Heart left ventricle (tissue), 16 donors: ENCODE results near the gene NUDT3. TPM values are rescaled to one million over a fixed set of nuclear protein-coding genes. Genes with fewer than 3 reads are reported as not detected.

ENCODE experiments used
- ATAC-seq, 4 donors: fragments of 200-7000 bp; cut with Tn5 transposase; one replicate each; pipeline ENCODE4 v1.9.1; 2020 to 2022; ENCODE audit warnings: moderate library complexity in 4 of 4, mild to moderate bottlenecking in 3 of 4, moderate number of reproducible peaks in 1 of 4
- DNase-seq, 5 donors: peaks; one replicate each; pipeline ENCODE4 v3.0.0-alpha.2; 2020
- H3K27ac ChIP-seq, 12 donors: fragments of 200-600 bp; sonication (generic) in 4 of 12; one replicate each; pipeline versions ENCODE4 v1.5.0 to v1.8.0; 2016 to 2022; ENCODE audit warnings: mild to moderate bottlenecking in 2 of 12
- H3K27me3 ChIP-seq, 9 donors: fragments of 200-600 bp; sonication (generic) in 2 of 9; one replicate each; pipeline versions ENCODE4 v1.5.1 to v1.8.0; 2016 to 2022; ENCODE audit warnings: mild to moderate bottlenecking in 3 of 9
- H3K36me3 ChIP-seq, 9 donors: fragments of 200-600 bp; sonication (generic) in 2 of 9; one replicate each; pipeline versions ENCODE4 v1.5.0 to v1.8.0; 2018 to 2022; ENCODE audit warnings: mild to moderate bottlenecking in 2 of 9
- H3K4me1 ChIP-seq, 12 donors: fragments of 200-600 bp; sonication (generic) in 4 of 12; one replicate each; pipeline versions ENCODE4 v1.5.0 to v1.8.0; 2016 to 2022; ENCODE audit warnings: mild to moderate bottlenecking in 3 of 12
- H3K4me3 ChIP-seq, 12 donors: fragments of 200-600 bp; sonication (generic) in 4 of 12; one replicate each; pipeline versions ENCODE4 v1.5.0 to v1.8.0; 2017 to 2022; ENCODE audit warnings: mild to moderate bottlenecking in 9 of 12, moderate library complexity in 4 of 12
- H3K9me3 ChIP-seq, 12 donors: fragments of 200-600 bp; sonication (generic) in 4 of 12; one replicate each; pipeline versions ENCODE4 v1.5.0 to v1.8.0; 2016 to 2022; ENCODE audit warnings: mild to moderate bottlenecking in 1 of 12
- POLR2A ChIP-seq, 2 donors: fragments of 450-650 bp; IDR thresholded peaks; one replicate each; pipeline ENCODE4 v1.6.1; 2017; ENCODE audit warnings: antibody characterized with exemption in 2 of 2, mild to moderate bottlenecking in 2 of 2, moderate library complexity in 2 of 2
- WGBS, 4 donors: extraction: QIAGEN DNeasy Blood & Tissue Kit in 2 of 4; methylation state at CpG; one replicate each; pipeline versions ENCODE4 v1.1.5 to v1.1.7; 2013 to 2018; 5-methylcytosine and 5-hydroxymethylcytosine counted together
- intact Hi-C, 10 donors: fragments of 100-400 bp; cut with DNase I; formaldehyde crosslinking; loops; one replicate each; pipeline versions ENCODE4 v1.11.1 to v1.14.2; 2022
- polyA plus RNA-seq, 2 donors: library from polyadenylated mRNA; stranded (reverse); fragments of 200-250 nt; gene quantifications; one replicate each; pipeline ENCODE4 v1.2.3, GENCODE V29; 2013
- total RNA-seq, 9 donors: library from RNA; depleted of rRNA in 2 of 9; stranded (reverse); fragments of >200 nt in 2 of 9; fragmentation: NEBNext Ultra II Directional in 3 of 9; extraction: Animal tissue kit (Norgen Biotek cat#: 25700) in 3 of 9; gene quantifications; one replicate each; pipeline versions ENCODE4 v1.1.0 to v1.2.4, GENCODE V29; 2016 to 2023
- TF ChIP-seq, protein P1 (sequence below), 12 donors: fragments of 200-600 bp; sonication (generic) in 4 of 12; IDR thresholded peaks; one replicate each; pipeline versions ENCODE4 v1.5.0 to v1.8.0; 2018 to 2022; ENCODE audit warnings: antibody characterized with exemption in 12 of 12, mild to moderate bottlenecking in 5 of 12
- donor health status: ischemic (EF 13 %, LVEDD 7.1; RV severe dilation, severe dysfunction).
- donor health status: healthy with polysubstance abuse.
- donor health status: DM: no; HTN: yes; CAD: no.
- donor health status: DM: no; HTN: no; CAD: no.
- donor health status: ischemic (EF 25% LVEDD 6.9; RV normal size, moderate dysfunction).
- donor health status: ischemic (EF 25% LVEDD 5.7; RV mildly dilated, moderate dysfunction).
- donor health status: healthy.
- donor health status: DM: yes; HTN: yes; CAD: no.
- donor health status: ischemic (EF 35%, LVEDD 5.7; RV mildly dilated, moderate dysfunction).
- donor health status: nonischemic (EF 11% LVEDD 7.7; RV severe dilation, severe dysfunction).
- donor health status: DM: yes; HTN: yes; CAD: no.
- donor health status: PGD.
- donor health status: ischemic (EF 29% LVEDD 5.4; RV normal size, mild dysfunction).
- donor health status: nonischemic (EF 23%, LVEDD 6.1; RV moderate dilation, normal function).

The NUDT3 gene
- total and polyA plus RNA-seq, 11 donors: 15.9 to 68.4 (median 54.5) TPM

DNA sequence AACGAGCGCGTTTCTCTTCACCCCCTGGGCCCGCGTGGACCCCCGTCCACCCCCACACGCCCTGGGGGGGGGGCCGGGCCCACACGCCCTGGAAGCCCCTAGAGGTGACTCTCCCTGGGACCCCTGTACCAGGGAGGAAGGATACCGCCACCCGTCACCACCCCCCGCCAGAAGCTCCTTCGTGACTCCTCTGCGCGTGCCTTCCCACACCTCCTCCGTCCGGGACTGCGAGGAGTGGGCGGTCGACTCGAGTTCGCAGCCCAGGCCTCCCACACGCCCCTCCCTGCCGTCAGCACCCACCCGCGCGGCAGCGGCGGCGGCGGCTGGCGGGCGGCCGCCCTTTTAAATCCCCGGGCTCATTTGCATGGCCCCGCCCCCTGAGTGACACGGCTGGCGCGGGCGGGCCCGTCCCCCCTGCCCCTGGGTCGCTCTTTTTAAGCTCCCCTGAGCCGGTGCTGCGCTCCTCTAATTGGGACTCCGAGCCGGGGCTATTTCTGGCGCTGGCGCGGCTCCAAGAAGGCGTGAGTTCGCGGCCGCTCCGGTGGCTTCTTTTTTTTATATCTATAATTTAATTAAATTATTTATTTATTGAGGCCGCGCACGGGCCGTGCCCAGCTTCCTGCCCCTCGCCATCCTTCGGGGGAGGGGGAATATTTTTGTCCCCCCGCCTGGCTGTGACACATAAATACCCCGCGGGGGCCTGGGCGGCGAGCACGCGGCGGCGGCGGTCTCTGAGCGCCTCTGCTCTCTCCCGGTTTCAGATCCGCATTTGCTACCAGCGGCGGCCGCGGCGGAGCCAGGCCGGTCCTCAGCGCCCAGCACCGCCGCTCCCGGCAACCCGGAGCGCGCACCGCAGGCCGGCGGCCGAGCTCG is 155.8 kb downstream of the NUDT3 start, which contains the start of gene HMGA1:
Gene HMGA1 (plus strand): TSS at position 431 of the 873 bp plus-strand sequence. CDS start 3,908 bp downstream, outside the sequence.
- intact Hi-C loops: loop anchor here in 1 of 10 donors (5.0 kb wide), 1 partner anchor 39 kb away; no protein-coding TSS in a partner anchor
- H3K27ac ChIP-seq: peak within 1 kb of the TSS in 11 of 12 donors; percentile 81 to 94 (median 86)
- H3K27me3 ChIP-seq: no peaks in the 10 kb centered on the region
- H3K36me3 ChIP-seq: peaks cover 0 to 13% (median 2%) of the 10 kb centered on the region in 9 donors
- WGBS, 4 donors: 1 to 4% (median 2%) methylated on average over 59 to 91 of the region's 91 CpGs
- H3K4me3 ChIP-seq: peak within 1 kb of the TSS; percentile 62 to 86 (median 77)
- DNase-seq: peak; percentile 90 to 94 (median 91)
- H3K4me1 ChIP-seq: peaks cover 0 to 25% (median 12%) of the 10 kb centered on the region in 12 donors
- TF ChIP-seq, protein P1, sequence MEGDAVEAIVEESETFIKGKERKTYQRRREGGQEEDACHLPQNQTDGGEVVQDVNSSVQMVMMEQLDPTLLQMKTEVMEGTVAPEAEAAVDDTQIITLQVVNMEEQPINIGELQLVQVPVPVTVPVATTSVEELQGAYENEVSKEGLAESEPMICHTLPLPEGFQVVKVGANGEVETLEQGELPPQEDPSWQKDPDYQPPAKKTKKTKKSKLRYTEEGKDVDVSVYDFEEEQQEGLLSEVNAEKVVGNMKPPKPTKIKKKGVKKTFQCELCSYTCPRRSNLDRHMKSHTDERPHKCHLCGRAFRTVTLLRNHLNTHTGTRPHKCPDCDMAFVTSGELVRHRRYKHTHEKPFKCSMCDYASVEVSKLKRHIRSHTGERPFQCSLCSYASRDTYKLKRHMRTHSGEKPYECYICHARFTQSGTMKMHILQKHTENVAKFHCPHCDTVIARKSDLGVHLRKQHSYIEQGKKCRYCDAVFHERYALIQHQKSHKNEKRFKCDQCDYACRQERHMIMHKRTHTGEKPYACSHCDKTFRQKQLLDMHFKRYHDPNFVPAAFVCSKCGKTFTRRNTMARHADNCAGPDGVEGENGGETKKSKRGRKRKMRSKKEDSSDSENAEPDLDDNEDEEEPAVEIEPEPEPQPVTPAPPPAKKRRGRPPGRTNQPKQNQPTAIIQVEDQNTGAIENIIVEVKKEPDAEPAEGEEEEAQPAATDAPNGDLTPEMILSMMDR (IDR thresholded peaks at IDR 0.05): no peak
- TF ChIP-seq POLR2A (IDR thresholded peaks at IDR 0.05): peak; percentile 62 to 96
- peak; percentile 91 to 96 (median 92) for ATAC-seq
- H3K9me3 ChIP-seq: no peaks in the 10 kb centered on the region

DNA sequence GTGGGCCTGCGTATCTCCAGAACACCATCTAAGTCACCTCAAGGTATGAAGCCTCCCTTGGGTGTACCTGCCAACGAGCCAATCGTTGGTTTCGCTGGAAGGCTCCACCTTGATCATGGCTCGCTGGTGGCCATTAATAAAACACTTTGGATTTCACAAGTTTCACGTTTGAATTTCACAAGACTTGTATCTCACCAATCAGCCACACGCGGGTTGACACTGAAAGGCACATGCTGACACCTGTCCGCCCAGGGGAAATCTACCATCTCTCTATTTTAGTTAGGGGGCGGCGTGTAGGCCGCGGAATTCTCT is 156.4 kb downstream of the NUDT3 start:
- peaks cover 0 to 7% (median 0%) of the 10 kb centered on the region in 9 donors for H3K36me3 ChIP-seq
- peak overlapping the region; percentile 62 to 85 (median 74) for H3K4me3 ChIP-seq
- intact Hi-C loops: loop anchor here in 1 of 10 donors (5.0 kb wide), 1 partner anchor 39 kb away; no protein-coding TSS in a partner anchor
- peak in 1 of 5 donors; percentile 25 for DNase-seq
- H3K9me3 ChIP-seq: no peaks in the 10 kb centered on the region
- peaks cover 0 to 25% (median 12%) of the 10 kb centered on the region in 12 donors for H3K4me1 ChIP-seq
- H3K27ac ChIP-seq: peak overlapping the region in 11 of 12 donors; percentile 19 to 94 (median 86)
- WGBS, 4 donors: 39 to 64% (median 44%) methylated on average over 13 of the region's 13 CpGs
- H3K27me3 ChIP-seq: no peaks in the 10 kb centered on the region
- TF ChIP-seq, protein P1 (IDR thresholded peaks at IDR 0.05): no peak
- TF ChIP-seq POLR2A (IDR thresholded peaks at IDR 0.05): no peak
- ATAC-seq: peak in 1 of 4 donors; percentile 3

DNA sequence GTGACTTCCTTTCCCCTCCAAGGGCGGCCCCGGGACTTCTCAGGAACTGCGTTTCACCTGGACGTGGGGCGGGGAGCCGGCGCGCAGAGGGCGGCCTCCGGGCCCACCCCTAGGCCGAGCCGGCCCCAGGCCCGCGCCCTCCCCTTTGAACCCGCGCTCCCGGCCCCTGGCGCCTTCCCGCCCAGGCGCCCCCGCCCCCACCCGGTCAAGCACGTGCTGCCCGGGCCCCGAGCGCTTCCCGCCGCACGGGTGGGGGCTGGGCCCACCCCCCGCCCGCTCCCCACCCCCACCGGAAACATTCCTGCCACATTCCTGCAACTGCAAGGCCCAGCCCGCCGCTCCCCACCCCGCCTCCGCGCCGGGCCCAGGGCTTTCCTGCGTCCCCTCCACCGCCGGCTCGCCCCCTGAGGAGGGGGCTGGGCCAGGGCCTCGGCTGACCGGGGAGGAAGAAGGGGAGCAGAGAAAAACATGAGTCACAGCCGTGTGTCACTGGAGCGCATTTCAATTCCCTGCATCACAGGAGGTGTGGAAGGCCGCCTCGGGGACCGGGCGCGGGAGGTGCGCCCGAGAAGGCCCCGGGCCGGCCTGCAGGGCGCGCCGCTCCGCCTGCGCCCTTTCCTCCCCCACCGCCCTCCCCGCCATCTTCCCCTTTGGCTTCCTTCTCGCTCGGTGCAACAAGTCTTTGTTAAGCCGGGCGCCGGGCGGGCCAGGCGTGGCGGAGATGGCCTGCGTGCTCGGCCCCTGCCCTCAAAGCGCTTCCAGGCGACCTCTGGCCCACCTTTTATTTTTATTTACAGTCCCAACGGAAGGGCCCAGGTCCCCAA is 156.9 kb downstream of the NUDT3 start:
- peak; percentile 58 to 79 (median 61) for DNase-seq
- Histone ChIP-seq H3K9me3 (no peaks in the 10 kb centered on the region), H3K4me1 (peaks cover 0 to 25% (median 12%) of the 10 kb centered on the region in 12 donors), H3K36me3 (peaks cover 0 to 1% (median 0%) of the 10 kb centered on the region in 9 donors), H3K4me3 (peak overlapping the region in 10 of 12 donors; percentile 62 to 85 (median 75)), H3K27me3 (no peaks in the 10 kb centered on the region), H3K27ac (peak overlapping the region in 11 of 12 donors; percentile 19 to 94 (median 86))
- ATAC-seq: peak in 3 of 4 donors; percentile 35 to 47 (median 36)
- 33 to 57% (median 37%) methylated on average over 41 to 75 of the region's 75 CpGs for WGBS, 4 donors
- TF ChIP-seq, protein P1 (IDR thresholded peaks at IDR 0.05): no peak
- intact Hi-C loops: loop anchor here in 1 of 10 donors (5.0 kb wide), 1 partner anchor 38 kb away; no protein-coding TSS in a partner anchor
